GM12878 (cell line): ENCODE results near the gene CNKSR3. TPM values are rescaled to one million over a fixed set of nuclear protein-coding genes. Genes with fewer than 3 reads are reported as not detected.

Source experiments
- ATAC-seq: fragments of 200-7000 bp; cut with Tn5 transposase; 3 replicates; pipeline ENCODE4 v1.9.1; 2020; ENCODE audit warnings: mild to moderate bottlenecking, moderate library complexity
- BruUV-seq: library from RNA; stranded (reverse); fragments of 400-500 nt; replicated peaks from 2 replicates; lab custom pipeline; 2021; lab: Mats Ljungman, UMichigan
- CTCF ChIA-PET: fragments of 300-600 bp; sonication (Branson Sonifier 250); formaldehyde crosslinking; extraction: SDS; loops from one replicate; lab custom pipeline; 2021; ENCODE audit warnings: inconsistent platforms; lab: Yijun Ruan, JAX
- POLR2A ChIA-PET: fragments of 350-600 bp; formaldehyde crosslinking; extraction: SDS; loops from one replicate; lab custom pipeline; 2021; ENCODE audit warnings: inconsistent platforms; lab: Charles Lee
- RAD21 ChIA-PET: fragments of 300-600 bp; sonication (Branson Sonifier 250); formaldehyde crosslinking; loops from one replicate; lab custom pipeline; 2023; ENCODE audit warnings: antibody characterized with exemption; ENCODE audit not compliant: unreplicated experiment; lab: Charles Lee
- SMC1A ChIA-PET: fragments of 300-600 bp; sonication (Branson Sonifier 250); formaldehyde crosslinking; loops from one replicate; lab custom pipeline; 2023; ENCODE audit not compliant: unreplicated experiment, uncharacterized antibody; lab: Charles Lee
- DNase-seq: peaks from one replicate; pipeline ENCODE4 v3.0.0-alpha.2; 2011; ENCODE audit warnings: low read depth, low spot score
- FAIRE-seq: peaks from 3 replicates; lab custom pipeline; 2011; peaks lifted over from hg19 to GRCh38; lab: Jason Lieb, UNC
- H2AFZ ChIP-seq: 2 replicates; pipeline ENCODE4 v1.6.0; 2011; ENCODE audit warnings: low read depth, low read length, control low read depth; ENCODE audit not compliant: control insufficient read depth
- H3K27ac ChIP-seq: 2 replicates; pipeline ENCODE4 v1.5.1; 2011; ENCODE audit warnings: control low read depth; ENCODE audit not compliant: control insufficient read depth, insufficient read depth
- H3K27me3 ChIP-seq, 2 experiments: replicated peaks in 1 of 2; 2 replicates each; pipeline versions ENCODE4 v1.6.0 to v1.6.1; 2011; ENCODE audit warnings: low read length in 1 of 2; ENCODE audit not compliant: control insufficient read depth in 2 of 2, insufficient read depth in 2 of 2
- H3K36me3 ChIP-seq, 2 experiments: 2 replicates each; pipeline ENCODE4 v1.5.1; 2011; ENCODE audit warnings: low read length in 1 of 2; ENCODE audit not compliant: control insufficient read depth in 2 of 2, insufficient read depth in 2 of 2
- H3K4me1 ChIP-seq: 2 replicates; pipeline ENCODE4 v1.6.1; 2011; ENCODE audit warnings: mild to moderate bottlenecking, low read length, moderate library complexity, mixed read lengths; ENCODE audit not compliant: control insufficient read depth, insufficient read depth
- H3K4me2 ChIP-seq: 2 replicates; pipeline ENCODE4 v1.6.0; 2011; ENCODE audit warnings: control low read depth; ENCODE audit not compliant: control insufficient read depth, insufficient read depth
- H3K4me3 ChIP-seq: fragments of 200-600 bp; sonication (generic); 2 replicates; pipeline ENCODE4 v1.5.1; 2016
- H3K79me2 ChIP-seq: 2 replicates; pipeline ENCODE4 v1.6.0; 2011; ENCODE audit warnings: low read length; ENCODE audit not compliant: control insufficient read depth, insufficient read depth
- H3K9ac ChIP-seq: 2 replicates; pipeline ENCODE4 v1.8.0; 2011; ENCODE audit warnings: low read length, control low read depth, mixed read lengths; ENCODE audit not compliant: control insufficient read depth, insufficient read depth
- H3K9me3 ChIP-seq: replicated peaks from 3 replicates; pipeline ENCODE4 v1.5.1; 2011; ENCODE audit warnings: mild to moderate bottlenecking, low read length; ENCODE audit not compliant: control insufficient read depth, insufficient read depth
- H4K20me1 ChIP-seq: 2 replicates; pipeline ENCODE4 v1.6.0; 2011; ENCODE audit not compliant: control insufficient read depth, insufficient read depth
- BRCA1 ChIP-seq: IDR thresholded peaks from 2 replicates; pipeline ENCODE4 v1.6.1; 2011; ENCODE audit warnings: low read depth, low read length, improper control_type of control experiment
- CBX3 ChIP-seq: fragments of 200-600 bp; sonication (generic); IDR thresholded peaks from 2 replicates; pipeline ENCODE4 v1.6.1; 2016; ENCODE audit warnings: low read depth, borderline replicate concordance
- ESRRA ChIP-seq: IDR thresholded peaks from 2 replicates; pipeline ENCODE4 v1.6.1; 2012; ENCODE audit warnings: mild to moderate bottlenecking, low read length, improper control_type of control experiment
- IRF4 ChIP-seq: IDR thresholded peaks from 2 replicates; pipeline ENCODE4 v1.6.1; 2011; ENCODE audit warnings: low read depth, low read length
- MLLT1 ChIP-seq: fragments of 450-650 bp; IDR thresholded peaks from 2 replicates; pipeline ENCODE4 v1.6.1; 2016; ENCODE audit warnings: mild to moderate bottlenecking
- NR2F1 ChIP-seq: fragments of 450-650 bp; conservative IDR thresholded peaks from 2 replicates; pipeline ENCODE4 v1.6.1; 2017; ENCODE audit warnings: mild to moderate bottlenecking
- PBX3 ChIP-seq: IDR thresholded peaks from 2 replicates; pipeline ENCODE4 v1.6.1; 2011; ENCODE audit warnings: mild to moderate bottlenecking, low read depth, low read length, moderate library complexity; ENCODE audit not compliant: insufficient replicate concordance
- USF2 ChIP-seq: IDR thresholded peaks from 2 replicates; pipeline ENCODE4 v1.6.1; 2011; ENCODE audit warnings: low read depth, low read length, improper control_type of control experiment, borderline replicate concordance
- WRNIP1 ChIP-seq: IDR thresholded peaks from 2 replicates; pipeline ENCODE4 v1.6.1; 2011; ENCODE audit warnings: low read depth, low read length, improper control_type of control experiment, borderline replicate concordance
- YY1 ChIP-seq: IDR thresholded peaks from 2 replicates; pipeline ENCODE4 v1.6.1; 2011; ENCODE audit warnings: low read depth, mild to moderate bottlenecking, low read length
- WGBS: methylation state at CpG from one replicate; pipeline ENCODE4 v1.1.6; 2016; ENCODE audit warnings: low lambda C conversion rate; ENCODE audit not compliant: insufficient replicate concordance, insufficient coverage; ENCODE audit errors: missing lambda C conversion rate; 5-methylcytosine and 5-hydroxymethylcytosine counted together
- in situ Hi-C: fragments of 300-500 bp; cut with MboI; formaldehyde crosslinking; loops from 9 replicates; pipeline ENCODE4 v1.14.3; 2018; ENCODE audit warnings: mixed read lengths
- intact Hi-C: fragments of 100-400 bp; cut with micrococcal nuclease; formaldehyde crosslinking; loops from one replicate; pipeline ENCODE4 v1.14.2; 2022; ENCODE audit not compliant: unreplicated experiment
- polyA plus RNA-seq, 11 experiments: library from polyadenylated mRNA; depleted of rRNA in 4 of 11; unstranded in 6 of 11; stranded (reverse) in 5 of 11; fragments of >200 nt; fragmentation: Nextera tagmentation in 4 of 11; fragmentation: Illumina TruSeq in 1 of 11; extraction: Ambion mirVana in 4 of 11; extraction: Trizol in 1 of 11; gene quantifications; 1 replicate in 1 of 11; 2 replicates in 10 of 11; pipeline versions ENCODE4 v1.2.1 to v1.2.3, GENCODE V29; 2011 to 2016; ENCODE audit warnings: inconsistent platforms in 2 of 11, missing spikeins in 2 of 11, low read depth in 1 of 11
- total RNA-seq, 4 experiments: library from RNA; depleted of rRNA in 3 of 4; stranded (reverse); fragments of >200 nt in 3 of 4; fragmentation: Illumina TruSeq in 1 of 4; extraction: Trizol in 1 of 4; gene quantifications; 2 replicates each; pipeline versions ENCODE4 v1.2.1 to v1.2.3, GENCODE V29; 2013 to 2021

The CNKSR3 gene
- total and polyA plus RNA-seq, 10 of the 15 experiments (the other 5 are each of a cell fraction or from before 2014, with no cell fraction given): under 0.01 to 0.48 (median 0.12) TPM; not detected in 2

GRCh38 chr6:154448448-154449096, 61.9 kb downstream of the CNKSR3 start:
- intact Hi-C loops: no loop called here
- H3K4me3 ChIP-seq: no peak overlapping the region
- RAD21 ChIA-PET: no interaction called here
- H2AFZ ChIP-seq: no peak overlapping the region
- no TSS peak for BruUV-seq
- H3K9me3 ChIP-seq: no peaks in the 10 kb centered on the region
- H3K4me1 ChIP-seq: no peaks in the 10 kb centered on the region
- CTCF ChIA-PET: no interaction called here
- in situ Hi-C loops: no loop called here
- no peak overlapping the region for H3K4me2 ChIP-seq
- WGBS: 60% methylated on average over 11 of the region's 11 CpGs
- H3K36me3 ChIP-seq: no peaks in the 10 kb centered on the region
- ATAC-seq: no peak
- POLR2A ChIA-PET: no interaction called here
- TF ChIP-seq ESRRA: no peak
- no peak for TF ChIP-seq WRNIP1
- no peak for TF ChIP-seq MLLT1
- no peak for DNase-seq
- no peak overlapping the region for H3K9ac ChIP-seq
- no peaks in the 10 kb centered on the region for H3K79me2 ChIP-seq
- FAIRE-seq: no peak
- SMC1A ChIA-PET: no interaction called here
- no peak overlapping the region for H3K27ac ChIP-seq
- H4K20me1 ChIP-seq: no peaks in the 10 kb centered on the region
- no peaks in the 10 kb centered on the region for H3K27me3 ChIP-seq

GRCh38 chr6:154447954-154448353, 62.5 kb downstream of the CNKSR3 start:
- ATAC-seq (no peak), DNase-seq (no peak), FAIRE-seq (no peak)
- ChIA-PET SMC1A (no interaction called here), POLR2A (no interaction called here), CTCF (no interaction called here), RAD21 (no interaction called here)
- Histone ChIP-seq H3K9me3 (no peaks in the 10 kb centered on the region; the same call in 2 of the 3 replicates), H3K4me3 (no peak overlapping the region), H3K36me3 (no peaks in the 10 kb centered on the region), H3K27me3 (no peaks in the 10 kb centered on the region), H3K79me2 (no peaks in the 10 kb centered on the region), H4K20me1 (no peaks in the 10 kb centered on the region), H3K27ac (no peak overlapping the region), H3K4me1 (no peaks in the 10 kb centered on the region), H3K9ac (no peak overlapping the region), H3K4me2 (no peak overlapping the region), H2AFZ (no peak overlapping the region)
- BruUV-seq: no TSS peak
- intact Hi-C loops (no loop called here), in situ Hi-C loops (no loop called here)
- 63% methylated on average over 2 of the region's 2 CpGs for WGBS
- TF ChIP-seq YY1 (no peak), PBX3 (no peak), NR2F1 (no peak), CBX3 (no peak), IRF4 (no peak), USF2 (no peak), BRCA1 (no peak)
